GM23338 (cell line): ENCODE data around the gene SERF2. TPM values are rescaled to one million over a fixed set of nuclear protein-coding genes. Genes with fewer than 3 reads are reported as not detected.
A peak's percentile ranks its signal among the peaks of the same experiment; 100 is the strongest.

Experiments used
- ATAC-seq: fragments of 200-7000 bp; cut with Tn5 transposase; 3 replicates; pipeline ENCODE4 v1.9.1; 2020
- DNase-seq: peaks from one replicate; pipeline ENCODE4 v3.0.0-alpha.2; 2015; ENCODE audit warnings: low spot score
- H2AFZ ChIP-seq: fragments of 200-600 bp; sonication (generic); 2 replicates; pipeline ENCODE4 v1.8.0; 2016; ENCODE audit warnings: antibody characterized with exemption, mild to moderate bottlenecking, moderate library complexity
- H3F3A ChIP-seq: fragments of 200-600 bp; sonication (generic); replicated peaks from 2 replicates; pipeline ENCODE4 v1.8.0; 2017; ENCODE audit warnings: antibody characterized with exemption, mixed run types, low read depth
- H3K27ac ChIP-seq: fragments of 200-600 bp; sonication (generic); 2 replicates; pipeline ENCODE4 v1.6.1; 2016; ENCODE audit warnings: low read depth
- H3K27me3 ChIP-seq: fragments of 200-600 bp; sonication (generic); 2 replicates; pipeline ENCODE4 v1.8.0; 2016; ENCODE audit warnings: mild to moderate bottlenecking, mixed run types, moderate library complexity; ENCODE audit not compliant: insufficient read depth
- H3K36me3 ChIP-seq: fragments of 200-600 bp; sonication (generic); 2 replicates; pipeline ENCODE4 v1.8.0; 2016; ENCODE audit warnings: mild to moderate bottlenecking; ENCODE audit not compliant: insufficient read depth
- H3K4me1 ChIP-seq: fragments of 200-600 bp; sonication (generic); 2 replicates; pipeline ENCODE4 v1.8.0; 2016; ENCODE audit warnings: mild to moderate bottlenecking, moderate library complexity; ENCODE audit not compliant: insufficient read depth
- H3K4me2 ChIP-seq: fragments of 200-600 bp; sonication (generic); 2 replicates; pipeline ENCODE4 v1.7.1; 2017; ENCODE audit warnings: mixed run types
- H3K4me3 ChIP-seq: fragments of 200-600 bp; sonication (generic); 2 replicates; pipeline ENCODE4 v1.6.1; 2016; ENCODE audit warnings: mixed run types
- H3K79me2 ChIP-seq: fragments of 200-600 bp; sonication (generic); replicated peaks from 2 replicates; pipeline ENCODE4 v1.8.0; 2017; ENCODE audit warnings: mild to moderate bottlenecking; ENCODE audit not compliant: insufficient read depth
- H3K9me2 ChIP-seq: fragments of 200-600 bp; sonication (generic); 2 replicates; pipeline ENCODE4 v1.8.0; 2017; ENCODE audit not compliant: insufficient read depth
- H4K20me1 ChIP-seq: fragments of 200-600 bp; sonication (generic); replicated peaks from 2 replicates; pipeline ENCODE4 v1.8.0; 2017; ENCODE audit warnings: mild to moderate bottlenecking; ENCODE audit not compliant: insufficient read depth
- H3K27ac Mint-ChIP-seq: 2 replicates; pipeline ENCODE4 v1.8.0; 2020; ENCODE audit warnings: inconsistent platforms, mild to moderate bottlenecking, moderate library complexity, mixed read lengths
- H3K27me3 Mint-ChIP-seq: 3 replicates; pipeline ENCODE4 v1.8.0; 2022; ENCODE audit warnings: low read depth, mild to moderate bottlenecking, moderate library complexity, mixed read lengths, inconsistent platforms; ENCODE audit not compliant: insufficient read depth, poor library complexity
- H3K36me3 Mint-ChIP-seq: 3 replicates; pipeline ENCODE4 v1.8.0; 2021; ENCODE audit warnings: low read depth, mild to moderate bottlenecking, inconsistent platforms, moderate library complexity, mixed read lengths
- H3K4me1 Mint-ChIP-seq: 3 replicates; pipeline ENCODE4 v1.8.0; 2020; ENCODE audit warnings: mild to moderate bottlenecking, inconsistent platforms, mixed read lengths
- H3K4me3 Mint-ChIP-seq: 3 replicates; pipeline ENCODE4 v1.8.0; 2021; ENCODE audit warnings: moderate library complexity, mild to moderate bottlenecking, inconsistent platforms, mixed read lengths
- H3K9me3 Mint-ChIP-seq: 3 replicates; pipeline ENCODE4 v1.8.0; 2020; ENCODE audit warnings: moderate library complexity, mild to moderate bottlenecking, inconsistent platforms, mixed read lengths
- POLR2AphosphoS5 ChIP-seq: IDR thresholded peaks from 2 replicates; pipeline ENCODE4 v1.6.1; 2016; ENCODE audit warnings: antibody characterized with exemption, low read depth
- ZNF114 ChIP-seq: fragments of 250-450 bp; sonication (Bioruptor Pico); IDR thresholded peaks from 2 replicates; pipeline ENCODE4 v1.5.0; 2020; ENCODE audit warnings: mild to moderate bottlenecking, moderate library complexity
- polyA plus RNA-seq: library from polyadenylated mRNA; unstranded; fragments of >200 nt; fragmentation: Nextera tagmentation; extraction: Ambion mirVana; gene quantifications from 2 replicates; pipeline ENCODE4 v1.2.1, GENCODE V29; 2016
- total RNA-seq: library from RNA; depleted of rRNA; stranded (reverse); fragments of >200 nt; shearing (Covaris generic); gene quantifications from 2 replicates; pipeline ENCODE4 v1.2.3, GENCODE V29; 2014
- TF ChIP-seq, protein P1 (sequence below): fragments of 250-450 bp; sonication (Bioruptor Pico); IDR thresholded peaks from 2 replicates; pipeline ENCODE4 v1.5.0; 2020; ENCODE audit warnings: mild to moderate bottlenecking, moderate library complexity

The SERF2 gene
- total and polyA plus RNA-seq, 2 experiments from 2014 or later: 460 to 2,602 TPM

DNA sequence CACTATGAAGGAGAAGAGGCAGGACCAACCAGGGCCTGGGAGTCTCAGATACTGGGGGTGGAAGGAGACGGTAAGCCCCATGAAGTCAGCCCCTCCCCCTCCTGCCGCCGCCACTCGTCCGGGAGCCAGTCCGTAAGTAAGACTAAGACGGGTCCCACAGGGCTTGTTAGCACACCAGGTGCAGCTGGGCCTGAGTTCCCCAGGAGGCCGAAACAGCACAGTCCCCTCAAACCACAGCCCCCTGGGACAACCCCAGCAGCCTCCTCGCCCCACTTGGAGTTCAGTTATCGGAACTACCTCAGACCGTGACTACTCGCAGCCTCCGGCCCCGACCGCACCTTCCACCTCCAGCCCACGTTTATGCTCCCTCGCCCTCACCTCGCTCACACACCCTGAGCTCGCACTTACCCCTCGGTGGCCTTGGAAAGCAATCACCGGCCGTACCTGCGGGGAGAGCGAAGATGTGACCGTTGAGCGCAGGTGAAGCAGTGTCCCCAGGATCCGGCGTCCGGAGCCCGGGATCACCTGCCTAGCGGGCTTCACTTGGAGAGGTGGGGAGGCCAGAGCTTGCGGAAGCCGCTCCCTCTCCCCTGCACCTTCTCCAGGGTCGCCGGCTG lies 15.9 kb upstream of the SERF2 start (continued):
- TF ChIP-seq, protein P1, sequence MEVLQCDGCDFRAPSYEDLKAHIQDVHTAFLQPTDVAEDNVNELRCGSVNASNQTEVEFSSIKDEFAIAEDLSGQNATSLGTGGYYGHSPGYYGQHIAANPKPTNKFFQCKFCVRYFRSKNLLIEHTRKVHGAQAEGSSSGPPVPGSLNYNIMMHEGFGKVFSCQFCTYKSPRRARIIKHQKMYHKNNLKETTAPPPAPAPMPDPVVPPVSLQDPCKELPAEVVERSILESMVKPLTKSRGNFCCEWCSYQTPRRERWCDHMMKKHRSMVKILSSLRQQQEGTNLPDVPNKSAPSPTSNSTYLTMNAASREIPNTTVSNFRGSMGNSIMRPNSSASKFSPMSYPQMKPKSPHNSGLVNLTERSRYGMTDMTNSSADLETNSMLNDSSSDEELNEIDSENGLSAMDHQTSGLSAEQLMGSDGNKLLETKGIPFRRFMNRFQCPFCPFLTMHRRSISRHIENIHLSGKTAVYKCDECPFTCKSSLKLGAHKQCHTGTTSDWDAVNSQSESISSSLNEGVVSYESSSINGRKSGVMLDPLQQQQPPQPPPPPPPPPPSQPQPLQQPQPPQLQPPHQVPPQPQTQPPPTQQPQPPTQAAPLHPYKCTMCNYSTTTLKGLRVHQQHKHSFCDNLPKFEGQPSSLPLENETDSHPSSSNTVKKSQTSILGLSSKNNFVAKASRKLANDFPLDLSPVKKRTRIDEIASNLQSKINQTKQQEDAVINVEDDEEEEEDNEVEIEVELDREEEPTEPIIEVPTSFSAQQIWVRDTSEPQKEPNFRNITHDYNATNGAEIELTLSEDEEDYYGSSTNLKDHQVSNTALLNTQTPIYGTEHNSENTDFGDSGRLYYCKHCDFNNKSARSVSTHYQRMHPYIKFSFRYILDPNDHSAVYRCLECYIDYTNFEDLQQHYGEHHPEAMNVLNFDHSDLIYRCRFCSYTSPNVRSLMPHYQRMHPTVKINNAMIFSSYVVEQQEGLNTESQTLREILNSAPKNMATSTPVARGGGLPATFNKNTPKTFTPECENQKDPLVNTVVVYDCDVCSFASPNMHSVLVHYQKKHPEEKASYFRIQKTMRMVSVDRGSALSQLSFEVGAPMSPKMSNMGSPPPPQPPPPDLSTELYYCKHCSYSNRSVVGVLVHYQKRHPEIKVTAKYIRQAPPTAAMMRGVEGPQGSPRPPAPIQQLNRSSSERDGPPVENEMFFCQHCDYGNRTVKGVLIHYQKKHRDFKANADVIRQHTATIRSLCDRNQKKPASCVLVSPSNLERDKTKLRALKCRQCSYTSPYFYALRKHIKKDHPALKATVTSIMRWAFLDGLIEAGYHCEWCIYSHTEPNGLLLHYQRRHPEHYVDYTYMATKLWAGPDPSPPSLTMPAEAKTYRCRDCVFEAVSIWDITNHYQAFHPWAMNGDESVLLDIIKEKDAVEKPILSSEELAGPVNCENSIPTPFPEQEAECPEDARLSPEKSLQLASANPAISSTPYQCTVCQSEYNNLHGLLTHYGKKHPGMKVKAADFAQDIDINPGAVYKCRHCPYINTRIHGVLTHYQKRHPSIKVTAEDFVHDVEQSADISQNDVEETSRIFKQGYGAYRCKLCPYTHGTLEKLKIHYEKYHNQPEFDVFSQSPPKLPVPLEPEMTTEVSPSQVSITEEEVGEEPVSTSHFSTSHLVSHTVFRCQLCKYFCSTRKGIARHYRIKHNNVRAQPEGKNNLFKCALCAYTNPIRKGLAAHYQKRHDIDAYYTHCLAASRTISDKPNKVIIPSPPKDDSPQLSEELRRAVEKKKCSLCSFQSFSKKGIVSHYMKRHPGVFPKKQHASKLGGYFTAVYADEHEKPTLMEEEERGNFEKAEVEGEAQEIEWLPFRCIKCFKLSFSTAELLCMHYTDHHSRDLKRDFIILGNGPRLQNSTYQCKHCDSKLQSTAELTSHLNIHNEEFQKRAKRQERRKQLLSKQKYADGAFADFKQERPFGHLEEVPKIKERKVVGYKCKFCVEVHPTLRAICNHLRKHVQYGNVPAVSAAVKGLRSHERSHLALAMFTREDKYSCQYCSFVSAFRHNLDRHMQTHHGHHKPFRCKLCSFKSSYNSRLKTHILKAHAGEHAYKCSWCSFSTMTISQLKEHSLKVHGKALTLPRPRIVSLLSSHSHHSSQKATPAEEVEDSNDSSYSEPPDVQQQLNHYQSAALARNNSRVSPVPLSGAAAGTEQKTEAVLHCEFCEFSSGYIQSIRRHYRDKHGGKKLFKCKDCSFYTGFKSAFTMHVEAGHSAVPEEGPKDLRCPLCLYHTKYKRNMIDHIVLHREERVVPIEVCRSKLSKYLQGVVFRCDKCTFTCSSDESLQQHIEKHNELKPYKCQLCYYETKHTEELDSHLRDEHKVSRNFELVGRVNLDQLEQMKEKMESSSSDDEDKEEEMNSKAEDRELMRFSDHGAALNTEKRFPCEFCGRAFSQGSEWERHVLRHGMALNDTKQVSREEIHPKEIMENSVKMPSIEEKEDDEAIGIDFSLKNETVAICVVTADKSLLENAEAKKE: no peak

GRCh38 chr15:43776718-43777266 lies 15.3 kb upstream of the SERF2 start, which contains the start of gene ELL3:
ELL3 (minus strand) TSS chr15:43776966; CDS start chr15:43776901, 65 bp downstream.
- Histone ChIP-seq H3K9me2 (no peaks in the 10 kb centered on the region), H3F3A (peaks cover 43% of the 10 kb centered on the region), H3K4me3 (peak within 1 kb of the TSS; percentile 95), H3K36me3 (peaks cover 15% of the 10 kb centered on the region), H3K79me2 (no peaks in the 10 kb centered on the region), H4K20me1 (peaks cover 12% of the 10 kb centered on the region), H3K4me1 (peaks cover 11% of the 10 kb centered on the region), H2AFZ (peak within 1 kb of the TSS; percentile 98), H3K4me2 (peak within 1 kb of the TSS; percentile 96), H3K27me3 (no peaks in the 10 kb centered on the region), H3K27ac (peak within 1 kb of the TSS; percentile 76; the same call in 1 of the 2 replicates)
- TF ChIP-seq POLR2AphosphoS5 (peak; percentile 79), ZNF114 (CRISPR knock-in tag) (no peak)
- Mint-ChIP-seq H3K9me3 (no peaks in the 10 kb centered on the region; the same call in 2 of the 3 replicates), H3K27ac (peak within 1 kb of the TSS; percentile 48; the same call in 1 of the 2 replicates), H3K36me3 (peaks cover 23% of the 10 kb centered on the region), H3K4me1 (peaks cover 17% of the 10 kb centered on the region), H3K4me3 (peak within 1 kb of the TSS; percentile 82), H3K27me3 (peaks cover 19% of the 10 kb centered on the region)
- DNase-seq (peak; percentile 80), ATAC-seq (peak; percentile 68)
